Osteoblast (primary cell): ENCODE measurements around the gene NTRK3. TPM values are rescaled to one million over a fixed set of nuclear protein-coding genes. Genes with fewer than 3 reads are reported as not detected.

ENCODE experiments used
- DNase-seq: peaks from one replicate; pipeline ENCODE4 v3.0.0; 2011; ENCODE audit warnings: low spot score, mixed read lengths; ENCODE audit not compliant: insufficient read length; ENCODE audit errors: missing footprints
- H2AFZ ChIP-seq: 2 replicates; pipeline ENCODE4 v1.6.0; 2011; ENCODE audit warnings: mild to moderate bottlenecking, low read length
- H3K27ac ChIP-seq: 2 replicates; pipeline ENCODE4 v1.5.1; 2011; ENCODE audit warnings: mild to moderate bottlenecking, low read depth, low read length, moderate library complexity
- H3K27me3 ChIP-seq: 2 replicates; pipeline ENCODE4 v1.6.0; 2012; ENCODE audit warnings: mild to moderate bottlenecking, control low read depth, inconsistent platforms, low read length, moderate library complexity; ENCODE audit not compliant: insufficient read depth
- H3K36me3 ChIP-seq: 2 replicates; pipeline ENCODE4 v1.5.1; 2011; ENCODE audit warnings: mild to moderate bottlenecking, low read length, control low read depth, moderate library complexity; ENCODE audit not compliant: insufficient read depth
- H3K4me1 ChIP-seq: 2 replicates; pipeline ENCODE4 v1.5.1; 2011; ENCODE audit warnings: mild to moderate bottlenecking, low read length, control low read depth, moderate library complexity; ENCODE audit not compliant: insufficient read depth
- H3K4me2 ChIP-seq: 2 replicates; pipeline ENCODE4 v1.6.0; 2011; ENCODE audit warnings: mild to moderate bottlenecking, low read length; ENCODE audit not compliant: insufficient read depth
- H3K4me3 ChIP-seq: fragments of 200-600 bp; sonication (generic); 3 replicates; pipeline ENCODE4 v1.5.1; 2012; ENCODE audit warnings: mild to moderate bottlenecking, low read length, inconsistent platforms; ENCODE audit not compliant: insufficient read depth
- H3K79me2 ChIP-seq: 2 replicates; pipeline ENCODE4 v1.6.0; 2012; ENCODE audit warnings: mild to moderate bottlenecking, low read length, control low read depth, inconsistent platforms; ENCODE audit not compliant: insufficient read depth
- H3K9me3 ChIP-seq: 2 replicates; pipeline ENCODE4 v1.5.1; 2011; ENCODE audit warnings: low read depth, low read length, control low read depth
- H4K20me1 ChIP-seq: 2 replicates; pipeline ENCODE4 v1.6.0; 2012; ENCODE audit warnings: mild to moderate bottlenecking, low read length, control low read depth; ENCODE audit not compliant: insufficient read depth
- CTCF ChIP-seq: IDR thresholded peaks from 2 replicates; pipeline ENCODE4 v1.5.1; 2011; ENCODE audit warnings: mild to moderate bottlenecking, low read depth, low read length, moderate library complexity; ENCODE audit errors: extremely low read depth
- total RNA-seq: library from RNA; depleted of rRNA; stranded (reverse); fragments of >200 nt; gene quantifications from 2 replicates; pipeline ENCODE4 v1.2.3, GENCODE V29; 2012

NTRK3 gene
- total RNA-seq, 1 donor = 0.72 TPM

- no peaks in the 10 kb centered on the region for H3K36me3 ChIP-seq
- no peak overlapping the region for H2AFZ ChIP-seq
- H3K4me3 ChIP-seq = no peak overlapping the region
- H3K4me2 ChIP-seq = no peak overlapping the region
- no peaks in the 10 kb centered on the region for H3K27me3 ChIP-seq
- no peaks in the 10 kb centered on the region for H3K4me1 ChIP-seq
- H3K27ac ChIP-seq = no peak overlapping the region
- no peaks in the 10 kb centered on the region for H4K20me1 ChIP-seq
- H3K79me2 ChIP-seq = no peaks in the 10 kb centered on the region
- DNase-seq = no peak
- no peaks in the 10 kb centered on the region for H3K9me3 ChIP-seq
- TF ChIP-seq CTCF = no peak
Observed at GRCh38 chr15:88003541-88004327, 252.8 kb downstream of the NTRK3 start.

GRCh38 chr15:88002706-88003105 lies 253.8 kb downstream of the NTRK3 start:
- H3K27ac ChIP-seq = no peak overlapping the region
- H3K4me2 ChIP-seq = no peak overlapping the region
- H3K79me2 ChIP-seq = no peaks in the 10 kb centered on the region
- H2AFZ ChIP-seq = no peak overlapping the region
- H4K20me1 ChIP-seq = no peaks in the 10 kb centered on the region
- H3K27me3 ChIP-seq = no peaks in the 10 kb centered on the region
- no peaks in the 10 kb centered on the region for H3K9me3 ChIP-seq
- no peaks in the 10 kb centered on the region for H3K36me3 ChIP-seq
- no peak for DNase-seq
- no peak for TF ChIP-seq CTCF
- H3K4me3 ChIP-seq = no peak overlapping the region
- H3K4me1 ChIP-seq = no peaks in the 10 kb centered on the region

- Histone ChIP-seq H3K27me3 (no peaks in the 10 kb centered on the region), H3K4me1 (no peaks in the 10 kb centered on the region), H3K27ac (no peak overlapping the region), H4K20me1 (no peaks in the 10 kb centered on the region), H2AFZ (no peak overlapping the region), H3K36me3 (no peaks in the 10 kb centered on the region), H3K79me2 (no peaks in the 10 kb centered on the region), H3K4me2 (no peak overlapping the region), H3K9me3 (no peaks in the 10 kb centered on the region), H3K4me3 (no peak overlapping the region)
- TF ChIP-seq CTCF = no peak
- no peak for DNase-seq
Observed at GRCh38 chr15:87998630-87999029, 257.9 kb downstream of the NTRK3 start.

- Histone ChIP-seq H2AFZ (no peak overlapping the region), H3K27ac (no peak overlapping the region), H3K4me1 (no peaks in the 10 kb centered on the region), H4K20me1 (no peaks in the 10 kb centered on the region), H3K36me3 (no peaks in the 10 kb centered on the region), H3K27me3 (no peaks in the 10 kb centered on the region), H3K4me2 (no peak overlapping the region), H3K4me3 (no peak overlapping the region), H3K79me2 (no peaks in the 10 kb centered on the region), H3K9me3 (no peaks in the 10 kb centered on the region)
- no peak for TF ChIP-seq CTCF
- DNase-seq = no peak
Observed at GRCh38 chr15:87986776-87987175, 269.8 kb downstream of the NTRK3 start.
